OCI-LY1 (cell line): Measurements from ENCODE around the gene HSPA4.

Experiments used
- CTCF ChIP-seq: fragments of 200-600 bp; sonication (generic), shearing (Covaris generic); IDR thresholded peaks from 2 replicates; pipeline ENCODE4 v1.5.1; 2017; ENCODE audit warnings: mild to moderate bottlenecking, antibody characterized with exemption, low read length, moderate library complexity, mixed read lengths
- EZH2 ChIP-seq: fragments of 200-600 bp; sonication (generic), shearing (Covaris generic); IDR thresholded peaks from 2 replicates; pipeline ENCODE4 v1.8.0; 2017; ENCODE audit warnings: borderline replicate concordance, mixed run types, mild to moderate bottlenecking, antibody characterized with exemption, low read length, moderate library complexity, mixed read lengths

- no peak for TF ChIP-seq CTCF
- no peak for TF ChIP-seq EZH2
These were observed 78.1 kb downstream of the HSPA4 start for GRCh38 chr5:133129950-133130349.
